T-cell (primary cell): Measurements from ENCODE around the gene CYREN. TPM values are rescaled to one million over a fixed set of nuclear protein-coding genes. Genes with fewer than 3 reads are reported as not detected.
"Not testable (repeated sequence)": the region's sequence is repeated elsewhere in the genome, so short reads cannot be mapped to it uniquely, and the experiment has no call there.

Source experiments
- ATAC-seq, 4 experiments: fragments of 200-7000 bp in 3 of 4; fragments of 150-1000 bp in 1 of 4; cut with Tn5 transposase; replicated peaks in 1 of 4; 1 replicate in 3 of 4; 2 replicates in 1 of 4; pipeline ENCODE4 v1.10.0; 2021; ENCODE audit warnings: moderate library complexity in 3 of 4, mild to moderate bottlenecking in 2 of 4, moderate number of reproducible peaks in 1 of 4
- CTCF ChIA-PET, 2 donors: fragments of 300-600 bp; sonication (Branson Sonifier 250); formaldehyde crosslinking; loops; one replicate each; lab custom pipeline; 2022; ENCODE audit warnings: antibody characterized with exemption in 2 of 2; lab: Charles Lee
- POLR2A ChIA-PET, 2 donors: fragments of 300-600 bp; sonication (Branson Sonifier 250); formaldehyde crosslinking; loops; one replicate each; lab custom pipeline; 2022; ENCODE audit warnings: antibody characterized with exemption in 2 of 2; lab: Charles Lee
- DNase-seq, 35 experiments: peaks; one replicate each; pipeline versions ENCODE4 v3.0.0 to v3.0.0-alpha.2; 2013 to 2023
- H3K27ac ChIP-seq: one replicate; pipeline ENCODE4 v1.5.1; 2013; ENCODE audit warnings: low read length
- H3K27me3 ChIP-seq, 2 experiments: replicated peaks in 1 of 2; 1 replicate in 1 of 2; 2 replicates in 1 of 2; pipeline versions ENCODE4 v1.6.1 to v1.7.0; 2013; ENCODE audit warnings: low read length in 1 of 2, mixed read lengths in 1 of 2; ENCODE audit not compliant: control insufficient read depth in 2 of 2, insufficient read depth in 2 of 2; ENCODE audit errors: extremely low read depth in 1 of 2
- H3K36me3 ChIP-seq, 2 donors: 1 replicate in 1 of 2; 2 replicates in 1 of 2; pipeline versions ENCODE4 v1.6.1 to v1.7.0; 2013; ENCODE audit warnings: low read length in 1 of 2; ENCODE audit not compliant: control insufficient read depth in 2 of 2, insufficient read depth in 1 of 2; ENCODE audit errors: extremely low read depth in 1 of 2
- H3K4me1 ChIP-seq, 2 experiments: 1 replicate in 1 of 2; 2 replicates in 1 of 2; pipeline versions ENCODE4 v1.6.1 to v1.7.0; 2013; ENCODE audit warnings: low read length in 2 of 2, mixed read lengths in 1 of 2; ENCODE audit not compliant: insufficient read depth in 2 of 2, control insufficient read depth in 1 of 2; ENCODE audit errors: extremely low read depth in 1 of 2
- H3K4me3 ChIP-seq, 2 donors: 1 replicate in 1 of 2; 2 replicates in 1 of 2; pipeline versions ENCODE4 v1.5.1 to v1.7.0; 2013; ENCODE audit warnings: mild to moderate bottlenecking in 2 of 2, low read length in 1 of 2, moderate library complexity in 1 of 2; ENCODE audit not compliant: control insufficient read depth in 1 of 2; ENCODE audit errors: extremely low read depth in 1 of 2
- H3K9me3 ChIP-seq: 2 replicates; pipeline ENCODE4 v1.7.0; 2013
- H3K27ac Mint-ChIP-seq, 2 donors: one replicate each; pipeline ENCODE4 v1.8.0; 2020 to 2021; ENCODE audit warnings: mild to moderate bottlenecking in 2 of 2, mixed read lengths in 2 of 2
- H3K27me3 Mint-ChIP-seq, 2 donors: one replicate each; pipeline ENCODE4 v1.8.0; 2021 to 2022; ENCODE audit warnings: mixed read lengths in 2 of 2
- H3K36me3 Mint-ChIP-seq: one replicate; pipeline ENCODE4 v1.8.0; 2021; ENCODE audit warnings: mixed read lengths
- H3K4me1 Mint-ChIP-seq, 3 donors: one replicate each; pipeline ENCODE4 v1.8.0; 2020 to 2022; ENCODE audit warnings: mixed read lengths in 3 of 3, mild to moderate bottlenecking in 1 of 3
- H3K4me3 Mint-ChIP-seq, 3 donors: one replicate each; pipeline ENCODE4 v1.8.0; 2020 to 2022; ENCODE audit warnings: mild to moderate bottlenecking in 3 of 3, mixed read lengths in 3 of 3, moderate library complexity in 3 of 3
- H3K9me3 Mint-ChIP-seq, 3 donors: one replicate each; pipeline ENCODE4 v1.8.0; 2020 to 2022; ENCODE audit warnings: mixed read lengths in 3 of 3
- WGBS: methylation state at CpG from one replicate; pipeline ENCODE4 v1.1.5; 2013; ENCODE audit warnings: missing lambda C conversion rate; ENCODE audit not compliant: insufficient coverage; 5-methylcytosine and 5-hydroxymethylcytosine counted together
- total RNA-seq, 35 experiments: library from RNA in 6 of 35; stranded (reverse) in 6 of 35; fragments of 120-200 nt in 1 of 35; gene quantifications; one replicate each; pipeline versions ENCODE4 v1.2.1 to v1.2.4 and lab custom pipeline; 2013 to 2026

Gene CYREN
- total RNA-seq, 5 donors from 2014 or later (not counting 1 experiment from before 2014, with no cell fraction given) = 24.3 to 46.4 (median 44.6) TPM

DNA sequence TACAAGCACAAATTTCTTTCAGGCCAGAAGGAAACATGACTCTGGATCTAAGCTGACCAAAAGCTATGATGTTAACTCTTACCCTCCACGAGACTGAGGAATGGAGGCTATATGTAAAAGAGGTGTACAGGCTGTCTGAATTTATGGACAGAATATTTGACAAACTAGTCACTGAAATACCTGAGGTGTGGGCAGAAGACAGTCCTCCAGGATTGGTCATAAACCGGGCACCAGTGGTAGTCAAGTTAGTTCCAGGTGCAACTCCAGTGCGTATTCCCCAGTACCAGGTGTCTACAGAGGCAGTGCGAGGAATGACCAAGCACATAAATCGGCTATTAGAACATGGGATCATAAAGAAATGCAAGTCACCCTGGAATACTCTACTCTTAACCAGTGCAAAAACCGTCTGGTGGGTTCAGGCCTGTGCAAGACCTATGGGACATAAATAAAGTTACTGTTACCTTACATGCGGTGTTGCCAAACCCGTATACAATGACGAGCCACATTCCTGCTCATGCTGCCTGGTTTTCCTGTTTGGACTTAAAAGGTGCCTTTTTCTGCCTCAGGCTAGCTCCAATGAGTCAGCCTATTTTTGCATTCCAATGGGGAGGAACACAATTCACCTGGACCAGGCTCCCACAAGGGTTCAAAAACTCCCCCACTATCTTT is 6.7 kb upstream of the CYREN start:
- no peak overlapping the region for H3K4me3 Mint-ChIP-seq
- Histone ChIP-seq H3K9me3 (peaks cover 7% of the 10 kb centered on the region), H3K4me1 (no peaks in the 10 kb centered on the region), H3K27ac (no peak overlapping the region), H3K36me3 (peaks cover 2 to 3% of the 10 kb centered on the region in 2 donors), H3K27me3 (no peaks in the 10 kb centered on the region), H3K4me3 (no peak overlapping the region)
- peaks cover 0 to 25% (median 23%) of the 10 kb centered on the region in 3 donors for H3K9me3 Mint-ChIP-seq
- H3K4me1 Mint-ChIP-seq = peaks cover under 1 to 7% (median 2%) of the 10 kb centered on the region in 3 donors
- WGBS = 95% methylated on average over 7 of the region's 9 CpGs
- ATAC-seq (no peak), DNase-seq (no peak)
- H3K27me3 Mint-ChIP-seq = no peaks in the 10 kb centered on the region
- peaks cover 33% of the 10 kb centered on the region for H3K36me3 Mint-ChIP-seq
- ChIA-PET POLR2A (interaction anchor here in 1 of 2 donors (1.1 kb wide), 1 partner anchor 10 kb away, joined by 3 read pairs; no protein-coding TSS in a partner anchor), CTCF (interaction anchor here (0.6 kb wide), 2 partner anchors 10 to 286 kb away, joined by 3 to 5 read pairs; no protein-coding TSS in a partner anchor)
- no peak overlapping the region for H3K27ac Mint-ChIP-seq

DNA sequence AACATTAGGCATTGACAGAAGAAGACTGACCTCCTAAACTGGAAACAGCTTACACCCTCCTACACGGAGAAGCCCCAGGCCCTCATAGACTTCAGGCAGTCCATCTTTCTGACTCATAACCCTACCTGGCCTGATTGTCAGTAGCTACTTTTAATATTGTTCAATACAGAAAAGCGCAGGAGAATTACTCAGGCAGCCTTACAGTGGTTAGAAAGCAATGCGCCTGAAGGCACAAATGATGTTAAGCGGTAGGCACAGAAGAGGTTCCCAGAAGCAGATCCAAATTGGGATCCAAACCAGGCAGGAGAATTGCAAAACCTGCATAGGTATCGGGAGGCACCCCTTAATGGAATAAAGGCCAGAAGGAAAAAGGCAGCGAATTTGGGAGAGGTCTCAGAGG is 5.4 kb upstream of the CYREN start:
- Mint-ChIP-seq H3K27me3 (no peaks in the 10 kb centered on the region), H3K4me3 (no peak overlapping the region), H3K36me3 (peaks cover 22% of the 10 kb centered on the region), H3K4me1 (peaks cover 11 to 12% (median 11%) of the 10 kb centered on the region in 3 donors), H3K9me3 (peaks cover 0 to 15% (median 13%) of the 10 kb centered on the region in 3 donors), H3K27ac (no peak overlapping the region)
- Histone ChIP-seq H3K4me3 (no peak overlapping the region), H3K27me3 (no peaks in the 10 kb centered on the region), H3K27ac (no peak overlapping the region), H3K36me3 (peaks cover 2 to 3% of the 10 kb centered on the region in 2 donors), H3K4me1 (peaks cover 0 to 10% of the 10 kb centered on the region in 2 experiments), H3K9me3 (peaks cover 7% of the 10 kb centered on the region)
- 95% methylated on average over 6 of the region's 6 CpGs for WGBS
- ChIA-PET CTCF (no interaction called here), POLR2A (no interaction called here)
- ATAC-seq (no peak), DNase-seq (no peak)

DNA sequence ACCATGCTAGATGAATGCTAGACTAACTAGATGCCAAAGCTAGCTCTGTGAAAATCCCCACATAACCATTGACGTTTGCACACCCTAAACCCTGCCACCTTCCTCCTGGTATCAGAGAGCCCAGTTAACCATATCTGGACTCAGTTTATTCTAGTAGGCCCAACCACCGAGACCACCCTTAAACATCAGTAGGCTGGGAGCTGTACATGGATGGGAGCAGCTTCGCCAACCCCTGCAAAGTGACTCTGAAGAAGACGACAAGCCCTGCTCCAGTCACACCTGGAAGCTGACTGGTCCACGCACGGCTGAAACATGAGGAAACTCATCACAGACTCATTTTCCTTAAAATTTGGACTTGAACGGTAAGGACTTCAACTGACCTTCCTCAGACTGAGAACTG is 4.4 kb upstream of the CYREN start:
- CTCF ChIA-PET = interaction anchor here in 1 of 2 donors (2.3 kb wide), 1 partner anchor 189 kb away, joined by 7 read pairs; the partner anchor contains the start of gene AGBL3
- peaks cover 14 to 16% (median 15%) of the 10 kb centered on the region in 3 donors for H3K4me1 Mint-ChIP-seq
- no peak overlapping the region for H3K27ac Mint-ChIP-seq

DNA sequence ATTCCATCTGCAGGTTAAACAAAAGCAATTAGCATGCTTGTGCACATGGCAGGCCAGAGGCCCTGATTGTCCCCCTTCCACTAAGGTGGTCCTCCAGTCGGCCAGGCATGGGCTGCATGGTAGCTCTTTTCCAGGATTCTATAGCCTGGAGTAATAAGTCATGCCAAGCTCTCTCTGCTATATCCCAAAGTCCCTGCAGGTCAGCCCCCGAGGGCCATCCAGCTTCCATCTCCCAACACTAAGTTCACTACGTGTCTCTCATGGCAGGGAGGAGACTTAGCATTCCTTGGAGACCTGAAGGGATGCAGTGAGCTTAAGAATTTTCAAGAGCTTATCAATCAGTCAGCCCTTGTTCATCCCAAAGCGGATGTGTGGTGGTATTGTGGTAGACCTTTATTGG is 3.4 kb upstream of the CYREN start:
- H3K36me3 ChIP-seq, H3K4me3 Mint-ChIP-seq, H3K9me3 Mint-ChIP-seq, ATAC-seq, DNase-seq, H3K27ac ChIP-seq, H3K27ac Mint-ChIP-seq, H3K27me3 ChIP-seq, H3K4me3 ChIP-seq, H3K27me3 Mint-ChIP-seq, H3K9me3 ChIP-seq: not testable (repeated sequence)
- ChIA-PET POLR2A (interaction anchor here in 1 of 2 donors (0.6 kb wide), 1 partner anchor 98 kb away, joined by 4 read pairs; no protein-coding TSS in a partner anchor), CTCF (interaction anchor here in 1 of 2 donors (2.3 kb wide), 1 partner anchor 188 kb away, joined by 7 read pairs; the partner anchor contains the start of gene AGBL3)
- Mint-ChIP-seq H3K36me3 (peaks cover 10% of the 10 kb centered on the region), H3K4me1 (peaks cover 25 to 26% (median 25%) of the 10 kb centered on the region in 3 donors)
- 90% methylated on average over 2 of the region's 4 CpGs for WGBS
- peaks cover 7 to 25% of the 10 kb centered on the region in 2 experiments for H3K4me1 ChIP-seq

More for the DNA sequence above, 4.4 kb upstream of the CYREN start:
- POLR2A ChIA-PET = no interaction called here
- H3K4me1 ChIP-seq = peaks cover 0 to 14% of the 10 kb centered on the region in 2 experiments
- no peaks in the 10 kb centered on the region for H3K27me3 ChIP-seq
- no peak overlapping the region for H3K4me3 ChIP-seq
- no peak for ATAC-seq
- Mint-ChIP-seq H3K9me3 (peaks cover 0 to 9% (median 7%) of the 10 kb centered on the region in 3 donors), H3K4me3 (no peak overlapping the region), H3K27me3 (no peaks in the 10 kb centered on the region), H3K36me3 (peaks cover 16% of the 10 kb centered on the region)
- H3K9me3 ChIP-seq = peaks cover 4% of the 10 kb centered on the region
- WGBS = 100% methylated on average over 3 of the region's 7 CpGs
- H3K27ac ChIP-seq = no peak overlapping the region
- H3K36me3 ChIP-seq = no peaks in the 10 kb centered on the region
- no peak for DNase-seq

DNA sequence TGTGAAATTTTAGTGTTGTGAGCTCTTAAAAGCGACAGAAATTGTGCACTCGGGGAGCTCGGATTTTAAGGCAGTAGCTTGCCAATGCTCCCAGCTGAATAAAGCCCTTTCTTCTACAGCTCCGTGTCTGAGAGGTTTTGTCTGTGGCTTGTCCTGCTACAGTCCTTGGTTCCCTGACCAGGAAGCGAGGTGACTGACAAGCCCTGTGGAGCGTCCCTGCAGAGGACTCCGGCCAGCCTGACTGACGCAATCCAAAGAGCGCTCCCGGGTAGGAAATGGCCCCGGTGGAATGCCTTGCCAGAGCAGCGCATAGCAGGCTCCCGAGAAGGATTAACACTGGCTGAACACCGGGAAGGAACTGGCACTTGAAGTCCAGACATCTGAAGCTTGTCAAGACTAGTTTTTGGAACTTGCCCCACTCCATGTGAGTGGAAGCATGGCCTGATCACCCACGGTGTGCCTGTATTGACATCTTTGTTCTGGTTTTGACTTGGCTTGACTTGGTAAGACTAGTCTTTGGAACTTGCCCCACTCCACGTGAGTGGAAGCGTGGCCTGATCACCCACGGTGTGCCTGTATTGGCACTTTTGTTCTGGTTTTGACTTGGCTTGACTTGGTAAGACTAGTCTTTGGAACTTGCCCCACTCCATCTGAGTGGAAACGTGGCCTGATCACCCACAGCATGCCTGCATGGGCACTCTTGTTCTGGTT is 1.2 kb upstream of the CYREN start:
- not testable (repeated sequence) for H3K9me3 Mint-ChIP-seq, DNase-seq, H3K4me3 ChIP-seq, H3K27me3 Mint-ChIP-seq, H3K27ac ChIP-seq, ATAC-seq, H3K27me3 ChIP-seq, H3K9me3 ChIP-seq
- WGBS = 90% methylated on average over 16 of the region's 19 CpGs
- H3K4me1 Mint-ChIP-seq = peaks cover 45 to 48% (median 46%) of the 10 kb centered on the region in 3 donors
- Histone ChIP-seq H3K4me1 (peaks cover 10 to 46% of the 10 kb centered on the region in 2 experiments), H3K36me3 (peaks cover 12 to 13% of the 10 kb centered on the region in 2 donors)
- H3K4me3 Mint-ChIP-seq = peak overlapping the region; percentile 68 to 85 (median 85)
- H3K36me3 Mint-ChIP-seq = peaks cover 20% of the 10 kb centered on the region
- POLR2A ChIA-PET = interaction anchor here (0.7 to 3.0 kb wide), 2 partner anchors 24 to 90 kb away, joined by 3 to 26 read pairs; partner anchors contain the start of gene TMEM140 (in 1 of the 2)
- peak overlapping the region; percentile 93 to 96 for H3K27ac Mint-ChIP-seq
- CTCF ChIA-PET = interaction anchor here (0.6 to 4.3 kb wide), 11 partner anchors 7 to 537 kb away, joined by 3 to 19 read pairs (median 5); partner anchors contain the start of genes AGBL3 (in 2 of the 2), TMEM140 (in 2 of the 2), BPGM (in 1 of the 2) and WDR91 (in 1 of the 2)
